ENCODE results near the gene SIM2.

SIM2 gene

GRCh38 chr21:36690628-36691554, 8.0 kb upstream of the SIM2 start:
- H3K4me3 ChIP-seq (ENCODE audit: low read depth, low read length), result no peak overlapping the region
- H3K36me3 ChIP-seq (replicated peaks), result no peaks in the 10 kb centered on the region
- no peak for DNase-seq
- H3K27ac ChIP-seq, result no peak overlapping the region
- peaks cover 73% of the 10 kb centered on the region for H3K27me3 ChIP-seq (replicated peaks)
- in situ Hi-C loops (cut with HindIII; ENCODE audit: low pct_ligation_motif_present, low sequenced_read_pairs), result no loop called here
- no peak for TF ChIP-seq CTCF (IDR thresholded peaks at IDR 0.05; ENCODE audit: low read depth, low read length, missing control alignments)

GRCh38 chr21:36691555-36692041, 7.3 kb upstream of the SIM2 start:
- in situ Hi-C loops (cut with HindIII; ENCODE audit: low pct_ligation_motif_present, low sequenced_read_pairs), result no loop called here
- peaks cover 78% of the 10 kb centered on the region for H3K27me3 ChIP-seq (replicated peaks)

GRCh38 chr21:36692114-36692834, 6.6 kb upstream of the SIM2 start:
- in situ Hi-C loops (cut with HindIII; ENCODE audit: low pct_ligation_motif_present, low sequenced_read_pairs), result no loop called here
- H3K4me3 ChIP-seq (ENCODE audit: low read depth, low read length), result no peak overlapping the region
- no peaks in the 10 kb centered on the region for H3K36me3 ChIP-seq (replicated peaks)
- DNase-seq, result no peak
- peaks cover 85% of the 10 kb centered on the region for H3K27me3 ChIP-seq (replicated peaks)
- H3K27ac ChIP-seq, result no peak overlapping the region
- TF ChIP-seq CTCF (IDR thresholded peaks at IDR 0.05; ENCODE audit: low read depth, low read length, missing control alignments), result no peak

More at GRCh38 chr21:36691555-36692041, 7.3 kb upstream of the SIM2 start:
- DNase-seq, result no peak
- Histone ChIP-seq H3K27ac (no peak overlapping the region), H3K36me3 (replicated peaks) (no peaks in the 10 kb centered on the region), H3K4me3 (ENCODE audit: low read depth, low read length) (no peak overlapping the region)
- no peak for TF ChIP-seq CTCF (IDR thresholded peaks at IDR 0.05; ENCODE audit: low read depth, low read length, missing control alignments)

GRCh38 chr21:36692835-36693488, 6.0 kb upstream of the SIM2 start:
- no peaks in the 10 kb centered on the region for H3K36me3 ChIP-seq (replicated peaks)
- H3K27ac ChIP-seq, result no peak overlapping the region
- in situ Hi-C loops (cut with HindIII; ENCODE audit: low pct_ligation_motif_present, low sequenced_read_pairs), result no loop called here
- TF ChIP-seq CTCF (IDR thresholded peaks at IDR 0.05; ENCODE audit: low read depth, low read length, missing control alignments), result peak; percentile 50
- no peak overlapping the region for H3K4me3 ChIP-seq (ENCODE audit: low read depth, low read length)
- DNase-seq, result no peak
- peaks cover 87% of the 10 kb centered on the region for H3K27me3 ChIP-seq (replicated peaks)

- TF ChIP-seq CTCF (IDR thresholded peaks at IDR 0.05; ENCODE audit: low read depth, low read length, missing control alignments), result no peak
- Histone ChIP-seq H3K27ac (no peak overlapping the region), H3K4me3 (ENCODE audit: low read depth, low read length) (no peak overlapping the region), H3K27me3 (replicated peaks) (peaks cover 93% of the 10 kb centered on the region), H3K36me3 (replicated peaks) (no peaks in the 10 kb centered on the region)
- DNase-seq, result no peak
- in situ Hi-C loops (cut with HindIII; ENCODE audit: low pct_ligation_motif_present, low sequenced_read_pairs), result no loop called here
Measured at GRCh38 chr21:36693489-36694030, 5.4 kb upstream of the SIM2 start.

Measured in brain microvascular endothelial cell (primary cell).